Astrocyte of the cerebellum (primary cell): Measurements from ENCODE around the gene WHAMM.

Experiments used
- DNase-seq: peaks from one replicate; pipeline ENCODE4 v3.0.0-alpha.2; 2011; ENCODE audit warnings: low read depth
- H3K4me3 ChIP-seq: 2 replicates; pipeline ENCODE4 v1.5.1; 2011; ENCODE audit warnings: mild to moderate bottlenecking, low read depth, low read length, moderate library complexity
- CTCF ChIP-seq: IDR thresholded peaks from 2 replicates; pipeline ENCODE4 v1.5.1; 2012; ENCODE audit warnings: low read length, low read depth, moderate library complexity, mild to moderate bottlenecking; ENCODE audit errors: missing control alignments
- in situ Hi-C: cut with HindIII; loops from 2 replicates; pipeline ENCODE4 v1.10.0; 2017; ENCODE audit warnings: low sequenced_read_pairs

The WHAMM gene

DNA sequence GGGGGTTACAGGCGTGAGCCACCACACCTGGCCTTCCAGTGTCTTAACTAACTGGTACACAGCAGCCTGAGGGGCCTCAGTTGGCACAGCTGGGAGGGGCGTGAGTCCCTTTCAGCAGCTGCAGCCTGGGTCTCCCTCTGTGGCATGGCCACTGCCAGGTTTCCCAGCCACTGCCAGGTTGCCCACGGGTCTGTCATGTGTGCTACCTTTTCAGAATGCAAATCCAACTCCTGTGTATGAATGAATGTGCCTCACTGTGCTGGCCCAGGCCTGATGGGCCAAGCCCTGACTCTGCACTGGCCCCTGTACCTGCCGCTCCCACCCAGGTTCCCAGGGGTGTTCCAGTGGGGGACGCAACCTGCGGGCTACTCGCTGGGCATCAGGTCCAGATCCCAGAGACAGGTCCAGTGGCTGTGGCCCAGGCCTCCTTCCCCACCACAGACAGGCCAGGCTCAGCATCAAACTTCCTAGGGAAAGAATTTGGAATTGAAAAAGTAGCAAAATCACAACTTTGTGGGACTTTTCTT, 26.0 kb downstream of the WHAMM start:
- no peak overlapping the region for H3K4me3 ChIP-seq
- TF ChIP-seq CTCF, result no peak
- in situ Hi-C loops, result no loop called here
- no peak for DNase-seq

GRCh38 chr15:82838096-82838735, 28.8 kb downstream of the WHAMM start:
- in situ Hi-C loops, result no loop called here
- DNase-seq, result no peak

DNA sequence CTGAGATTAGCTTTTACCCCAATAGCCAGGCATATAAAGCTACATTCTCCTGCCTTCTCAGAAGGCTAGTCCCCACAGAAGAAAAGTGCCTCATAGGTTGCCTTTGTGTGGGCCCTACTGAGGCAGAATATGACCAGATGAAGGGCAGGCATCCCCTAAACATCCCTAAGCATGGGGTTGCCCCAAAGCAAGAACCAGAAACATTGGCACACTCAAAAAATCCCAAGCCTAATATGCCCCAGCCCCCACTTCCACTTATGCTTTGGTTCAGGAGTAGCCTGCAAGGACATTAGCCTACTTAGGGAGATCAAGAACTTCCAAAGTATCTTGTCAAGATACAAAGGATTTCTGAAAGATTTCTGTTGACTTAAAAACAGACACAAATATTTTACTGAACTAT, 29.7 kb downstream of the WHAMM start:
- no peak overlapping the region for H3K4me3 ChIP-seq
- no peak for TF ChIP-seq CTCF
- no peak for DNase-seq
- in situ Hi-C loops, result no loop called here

More at GRCh38 chr15:82838096-82838735, 28.8 kb downstream of the WHAMM start:
- no peak overlapping the region for H3K4me3 ChIP-seq
- TF ChIP-seq CTCF, result no peak

GRCh38 chr15:82840166-82840565, 30.7 kb downstream of the WHAMM start:
- TF ChIP-seq CTCF, result no peak
- H3K4me3 ChIP-seq, result no peak overlapping the region
- in situ Hi-C loops, result no loop called here
- no peak for DNase-seq

- H3K4me3 ChIP-seq, result no peak overlapping the region
- TF ChIP-seq CTCF, result no peak
- no peak for DNase-seq
- in situ Hi-C loops, result no loop called here
Observed at GRCh38 chr15:82843566-82843965, 34.1 kb downstream of the WHAMM start.

GRCh38 chr15:82845686-82846085, 36.3 kb downstream of the WHAMM start:
- DNase-seq, result no peak

More at GRCh38 chr15:82845686-82846085, 36.3 kb downstream of the WHAMM start:
- no peak for TF ChIP-seq CTCF
- no peak overlapping the region for H3K4me3 ChIP-seq
- in situ Hi-C loops, result loop anchor here (5.0 kb wide), 2 partner anchors 107 to 267 kb away; partner anchors contain the start of gene HOMER2
